PFSK-1 (cell line): ENCODE measurements around the gene HPCAL1.

Experiments used
- FOXP2 ChIP-seq: optimal IDR thresholded peaks from 2 replicates; pipeline ENCODE3; 2011; ENCODE audit warnings: borderline replicate concordance, control low read depth, inconsistent platforms; ENCODE audit not compliant: insufficient read depth; ENCODE audit errors: extremely low read length, extremely low read depth
- POLR2AphosphoS5 ChIP-seq: IDR thresholded peaks from 2 replicates; pipeline ENCODE4 v1.6.1; 2012; ENCODE audit warnings: low read depth, mild to moderate bottlenecking, control low read depth, low read length, moderate library complexity
- SIN3A ChIP-seq: IDR thresholded peaks from 2 replicates; pipeline ENCODE4 v1.6.1; 2012; ENCODE audit warnings: mild to moderate bottlenecking, low read length, moderate library complexity, borderline replicate concordance; ENCODE audit not compliant: insufficient read depth
- TAF1 ChIP-seq: IDR thresholded peaks from 2 replicates; pipeline ENCODE4 v1.6.1; 2012; ENCODE audit warnings: low read length, control low read depth, borderline replicate concordance; ENCODE audit not compliant: insufficient read depth
- TF ChIP-seq, protein P1 (sequence below), 2 experiments: IDR thresholded peaks; 2 replicates each; pipeline versions ENCODE4 v1.6.1 to v1.8.0; 2011 to 2012; ENCODE audit warnings: low read depth in 2 of 2, low read length in 2 of 2, control low read depth in 1 of 2, inconsistent platforms in 1 of 2, mild to moderate bottlenecking in 1 of 2, moderate library complexity in 1 of 2; ENCODE audit not compliant: insufficient read depth in 1 of 2

HPCAL1 gene

GRCh38 chr2:10410823-10411437, 108.2 kb downstream of the HPCAL1 start:
- TF ChIP-seq SIN3A (no peak), FOXP2 (no peak)

- TF ChIP-seq, protein P1, sequence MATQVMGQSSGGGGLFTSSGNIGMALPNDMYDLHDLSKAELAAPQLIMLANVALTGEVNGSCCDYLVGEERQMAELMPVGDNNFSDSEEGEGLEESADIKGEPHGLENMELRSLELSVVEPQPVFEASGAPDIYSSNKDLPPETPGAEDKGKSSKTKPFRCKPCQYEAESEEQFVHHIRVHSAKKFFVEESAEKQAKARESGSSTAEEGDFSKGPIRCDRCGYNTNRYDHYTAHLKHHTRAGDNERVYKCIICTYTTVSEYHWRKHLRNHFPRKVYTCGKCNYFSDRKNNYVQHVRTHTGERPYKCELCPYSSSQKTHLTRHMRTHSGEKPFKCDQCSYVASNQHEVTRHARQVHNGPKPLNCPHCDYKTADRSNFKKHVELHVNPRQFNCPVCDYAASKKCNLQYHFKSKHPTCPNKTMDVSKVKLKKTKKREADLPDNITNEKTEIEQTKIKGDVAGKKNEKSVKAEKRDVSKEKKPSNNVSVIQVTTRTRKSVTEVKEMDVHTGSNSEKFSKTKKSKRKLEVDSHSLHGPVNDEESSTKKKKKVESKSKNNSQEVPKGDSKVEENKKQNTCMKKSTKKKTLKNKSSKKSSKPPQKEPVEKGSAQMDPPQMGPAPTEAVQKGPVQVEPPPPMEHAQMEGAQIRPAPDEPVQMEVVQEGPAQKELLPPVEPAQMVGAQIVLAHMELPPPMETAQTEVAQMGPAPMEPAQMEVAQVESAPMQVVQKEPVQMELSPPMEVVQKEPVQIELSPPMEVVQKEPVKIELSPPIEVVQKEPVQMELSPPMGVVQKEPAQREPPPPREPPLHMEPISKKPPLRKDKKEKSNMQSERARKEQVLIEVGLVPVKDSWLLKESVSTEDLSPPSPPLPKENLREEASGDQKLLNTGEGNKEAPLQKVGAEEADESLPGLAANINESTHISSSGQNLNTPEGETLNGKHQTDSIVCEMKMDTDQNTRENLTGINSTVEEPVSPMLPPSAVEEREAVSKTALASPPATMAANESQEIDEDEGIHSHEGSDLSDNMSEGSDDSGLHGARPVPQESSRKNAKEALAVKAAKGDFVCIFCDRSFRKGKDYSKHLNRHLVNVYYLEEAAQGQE (IDR thresholded peaks at IDR 0.05; ENCODE audit: insufficient read depth in 1 of 2, low read depth in 2 of 2, low read length in 2 of 2): no peak
- TF ChIP-seq POLR2AphosphoS5 (no peak), TAF1 (no peak), SIN3A (no peak), FOXP2 (no peak)
Measured at GRCh38 chr2:10411557-10411956, 108.9 kb downstream of the HPCAL1 start.

GRCh38 chr2:10412380-10412779, 109.7 kb downstream of the HPCAL1 start:
- TF ChIP-seq, protein P1 (IDR thresholded peaks at IDR 0.05; ENCODE audit: insufficient read depth in 1 of 2, low read depth in 2 of 2, low read length in 2 of 2): no peak
- TF ChIP-seq POLR2AphosphoS5 (no peak), SIN3A (no peak), TAF1 (no peak), FOXP2 (no peak)

DNA sequence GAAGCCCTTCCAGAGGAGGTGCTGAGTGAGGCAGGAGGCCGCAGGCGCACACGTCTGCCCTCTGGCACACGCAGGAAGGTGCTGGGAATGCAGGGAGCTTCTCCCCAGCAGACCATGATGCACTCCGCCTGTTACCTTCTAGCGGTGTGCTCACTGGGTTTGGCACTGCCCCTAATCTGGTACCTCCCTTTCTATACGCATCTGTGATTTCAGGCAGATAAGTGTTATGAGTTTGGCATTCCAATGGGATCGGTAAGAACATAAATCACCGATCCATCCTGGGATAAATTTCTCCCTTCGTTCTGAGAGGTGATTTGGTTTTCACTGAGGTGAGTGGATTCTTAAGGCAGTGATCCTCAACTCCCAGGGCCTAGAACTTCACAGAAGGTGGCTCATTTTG, 110.8 kb downstream of the HPCAL1 start:
- TF ChIP-seq POLR2AphosphoS5 (no peak), TAF1 (no peak)
- TF ChIP-seq, protein P1 (IDR thresholded peaks at IDR 0.05; ENCODE audit: insufficient read depth in 1 of 2, low read depth in 2 of 2, low read length in 2 of 2): no peak

DNA sequence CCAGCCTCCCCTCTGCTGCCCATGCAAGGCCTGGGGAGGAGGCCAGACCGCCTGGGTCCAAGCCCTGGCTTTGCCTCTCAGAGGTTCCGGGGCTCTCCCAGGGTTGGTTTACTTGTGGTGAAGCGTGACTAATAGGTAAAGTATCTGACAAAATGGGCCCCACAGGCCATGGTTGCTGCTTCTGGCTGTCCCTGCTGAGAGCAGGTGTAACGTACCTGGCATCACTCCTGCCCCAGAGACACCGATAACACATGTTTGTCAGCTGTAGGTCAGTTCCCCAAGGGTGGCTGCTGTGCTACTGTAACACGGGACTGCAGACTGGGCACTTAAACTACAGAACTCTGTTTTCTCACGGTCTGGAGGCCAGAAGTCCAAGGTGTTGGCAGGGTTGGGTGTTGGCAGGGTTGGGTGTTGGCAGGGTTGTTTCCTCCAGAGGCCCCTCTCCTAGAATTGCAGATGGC, 111.3 kb downstream of the HPCAL1 start:
- TF ChIP-seq SIN3A (no peak), FOXP2 (no peak), TAF1 (no peak), POLR2AphosphoS5 (no peak)

DNA sequence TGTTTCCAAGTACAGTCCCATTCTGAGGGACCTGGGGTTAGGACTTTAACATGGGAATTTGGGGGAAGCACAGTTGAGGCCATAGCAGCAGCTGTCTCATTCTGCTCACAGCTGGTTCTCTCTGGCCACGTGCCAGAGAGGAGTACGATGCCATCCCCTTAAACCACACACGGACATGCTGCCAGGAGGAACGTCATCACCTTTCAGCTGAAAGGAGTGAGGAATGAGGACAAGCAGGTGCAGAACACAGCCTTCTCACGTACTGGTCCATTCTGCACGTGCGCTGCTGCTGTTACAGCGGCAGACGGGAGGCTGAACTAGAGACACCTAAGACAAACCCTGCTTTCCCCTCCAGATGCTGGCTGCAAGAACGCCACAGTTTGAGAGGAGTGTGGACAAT, 111.9 kb downstream of the HPCAL1 start:
- TF ChIP-seq POLR2AphosphoS5 (no peak), FOXP2 (no peak), TAF1 (no peak)
- TF ChIP-seq, protein P1 (IDR thresholded peaks at IDR 0.05; ENCODE audit: insufficient read depth in 1 of 2, low read depth in 2 of 2, low read length in 2 of 2): no peak
